Pancreas (tissue), 10 donors: ENCODE data around the gene GLI3. TPM values are rescaled to one million over a fixed set of nuclear protein-coding genes. Genes with fewer than 3 reads are reported as not detected.

Experiments
- ATAC-seq, 4 donors: fragments of 200-7000 bp; cut with Tn5 transposase; one replicate each; pipeline versions ENCODE4 v1.8.0 to v1.9.1; 2020; ENCODE audit warnings: mild to moderate bottlenecking in 4 of 4, moderate library complexity in 4 of 4
- DNase-seq, 6 donors: peaks; one replicate each; pipeline ENCODE4 v3.0.0-alpha.2; 2020
- FAIRE-seq: peaks from 2 replicates; lab custom pipeline; 2012; peaks lifted over from hg19 to GRCh38; lab: Jason Lieb, UNC
- H3K27ac ChIP-seq, 4 donors: fragments of 200-600 bp; sonication (generic); 1 replicate in 3 of 4; 2 replicates in 1 of 4; pipeline versions ENCODE4 v1.5.0 to v1.8.0; 2020
- H3K27me3 ChIP-seq, 4 donors: fragments of 200-600 bp; one replicate each; pipeline ENCODE4 v1.8.0; 2021
- H3K36me3 ChIP-seq, 3 donors: fragments of 200-600 bp; sonication (generic) in 1 of 3; one replicate each; pipeline versions ENCODE4 v1.5.0 to v1.8.0; 2020 to 2021
- H3K4me1 ChIP-seq, 3 donors: fragments of 200-600 bp; one replicate each; pipeline ENCODE4 v1.8.0; 2021
- H3K4me3 ChIP-seq, 4 donors: fragments of 200-600 bp; sonication (generic) in 2 of 4; one replicate each; pipeline versions ENCODE4 v1.5.0 to v1.8.0; 2020 to 2021
- H3K9me3 ChIP-seq, 4 donors: fragments of 200-600 bp; one replicate each; pipeline ENCODE4 v1.8.0; 2021
- WGBS, 2 donors: extraction: QIAGEN DNeasy Blood & Tissue Kit; methylation state at CpG; one replicate each; pipeline ENCODE4 v1.1.7; 2013; 5-methylcytosine and 5-hydroxymethylcytosine counted together
- intact Hi-C, 3 donors: fragments of 100-400 bp; cut with DNase I; formaldehyde crosslinking; loops; one replicate each; pipeline versions ENCODE4 v1.11.1 to v1.14.2; 2022
- polyA plus RNA-seq, 2 donors: library from polyadenylated mRNA; stranded (reverse); fragments of 200-250 nt; gene quantifications; one replicate each; pipeline ENCODE4 v1.2.3, GENCODE V29; 2013
- total RNA-seq, 6 donors: library from RNA; stranded (reverse); fragmentation: NEBNext Ultra II Directional in 4 of 6; extraction: Animal tissue kit (Norgen Biotek cat#: 25700) in 4 of 6; gene quantifications; one replicate each; pipeline versions ENCODE4 v1.2.1 to v1.2.4, GENCODE V29; 2021 to 2023
- TF ChIP-seq, protein P1 (sequence below), 4 donors: fragments of 200-600 bp; sonication (generic) in 3 of 4; IDR thresholded peaks; one replicate each; pipeline versions ENCODE4 v1.5.0 to v1.8.0; 2021; ENCODE audit warnings: antibody characterized with exemption in 4 of 4
- donor health status: healthy with polysubstance abuse.
- donor health status: DM: no; HTN: no; CAD: no; lungs with moderate emphysema.
- donor health status: DM: no; HTN: no; CAD: no.
- donor health status: control.
- donor health status: control.
- donor health status: Bipolar disorder and iron deficiency.
- donor health status: DM: yes; HTN: yes; CAD: no.
- donor health status: DM: no; HTN: no; CAD: no.
- donor health status: DM: no; HTN: no; CAD: no.
- donor health status: DM: yes; HTN: yes; CAD: no.

GLI3 gene
- total and polyA plus RNA-seq, 8 donors: 0.38 to 6.2 (median 1.4) TPM

GRCh38 chr7:42174391-42174912, 62.6 kb downstream of the GLI3 start:
- Histone ChIP-seq H3K4me1 (no peaks in the 10 kb centered on the region), H3K4me3 (no peak overlapping the region), H3K36me3 (no peaks in the 10 kb centered on the region), H3K27me3 (no peaks in the 10 kb centered on the region), H3K27ac (no peak overlapping the region), H3K9me3 (no peaks in the 10 kb centered on the region)
- TF ChIP-seq, protein P1, sequence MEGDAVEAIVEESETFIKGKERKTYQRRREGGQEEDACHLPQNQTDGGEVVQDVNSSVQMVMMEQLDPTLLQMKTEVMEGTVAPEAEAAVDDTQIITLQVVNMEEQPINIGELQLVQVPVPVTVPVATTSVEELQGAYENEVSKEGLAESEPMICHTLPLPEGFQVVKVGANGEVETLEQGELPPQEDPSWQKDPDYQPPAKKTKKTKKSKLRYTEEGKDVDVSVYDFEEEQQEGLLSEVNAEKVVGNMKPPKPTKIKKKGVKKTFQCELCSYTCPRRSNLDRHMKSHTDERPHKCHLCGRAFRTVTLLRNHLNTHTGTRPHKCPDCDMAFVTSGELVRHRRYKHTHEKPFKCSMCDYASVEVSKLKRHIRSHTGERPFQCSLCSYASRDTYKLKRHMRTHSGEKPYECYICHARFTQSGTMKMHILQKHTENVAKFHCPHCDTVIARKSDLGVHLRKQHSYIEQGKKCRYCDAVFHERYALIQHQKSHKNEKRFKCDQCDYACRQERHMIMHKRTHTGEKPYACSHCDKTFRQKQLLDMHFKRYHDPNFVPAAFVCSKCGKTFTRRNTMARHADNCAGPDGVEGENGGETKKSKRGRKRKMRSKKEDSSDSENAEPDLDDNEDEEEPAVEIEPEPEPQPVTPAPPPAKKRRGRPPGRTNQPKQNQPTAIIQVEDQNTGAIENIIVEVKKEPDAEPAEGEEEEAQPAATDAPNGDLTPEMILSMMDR (IDR thresholded peaks at IDR 0.05): no peak
- FAIRE-seq: no peak
- intact Hi-C loops: no loop called here
- ATAC-seq: peak in 2 of 4 donors; percentile 25 to 59
- WGBS, 2 donors: 43 to 44% methylated on average over 20 of the region's 20 CpGs
- DNase-seq: no peak

DNA sequence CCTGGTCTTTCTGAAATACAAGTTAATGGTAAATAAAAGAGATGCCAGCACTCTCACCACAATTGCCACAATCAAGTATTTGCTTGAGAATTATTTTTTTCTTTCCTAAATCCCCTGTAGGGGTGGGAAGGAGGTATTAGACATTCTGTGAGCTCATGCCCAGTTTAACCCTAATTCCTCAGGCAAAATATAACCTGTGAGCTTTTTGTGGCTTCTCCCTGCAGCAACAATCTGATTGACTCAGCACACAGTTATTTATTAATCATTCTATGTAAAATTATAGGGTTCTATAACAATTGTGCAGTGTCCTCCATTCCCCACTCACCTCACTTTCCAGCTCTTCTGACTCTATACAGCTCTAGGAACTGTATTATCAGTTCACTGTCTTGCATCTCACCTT, 66.3 kb downstream of the GLI3 start:
- no peaks in the 10 kb centered on the region for H3K4me1 ChIP-seq
- H3K27ac ChIP-seq: no peak overlapping the region
- TF ChIP-seq, protein P1 (IDR thresholded peaks at IDR 0.05): no peak
- DNase-seq (no peak), ATAC-seq (no peak), FAIRE-seq (no peak)
- H3K4me3 ChIP-seq: no peak overlapping the region
- H3K36me3 ChIP-seq: no peaks in the 10 kb centered on the region
- no peaks in the 10 kb centered on the region for H3K27me3 ChIP-seq
- no peaks in the 10 kb centered on the region for H3K9me3 ChIP-seq
- intact Hi-C loops: no loop called here

GRCh38 chr7:42168512-42168911, 68.5 kb downstream of the GLI3 start:
- TF ChIP-seq, protein P1 (IDR thresholded peaks at IDR 0.05): no peak

DNA sequence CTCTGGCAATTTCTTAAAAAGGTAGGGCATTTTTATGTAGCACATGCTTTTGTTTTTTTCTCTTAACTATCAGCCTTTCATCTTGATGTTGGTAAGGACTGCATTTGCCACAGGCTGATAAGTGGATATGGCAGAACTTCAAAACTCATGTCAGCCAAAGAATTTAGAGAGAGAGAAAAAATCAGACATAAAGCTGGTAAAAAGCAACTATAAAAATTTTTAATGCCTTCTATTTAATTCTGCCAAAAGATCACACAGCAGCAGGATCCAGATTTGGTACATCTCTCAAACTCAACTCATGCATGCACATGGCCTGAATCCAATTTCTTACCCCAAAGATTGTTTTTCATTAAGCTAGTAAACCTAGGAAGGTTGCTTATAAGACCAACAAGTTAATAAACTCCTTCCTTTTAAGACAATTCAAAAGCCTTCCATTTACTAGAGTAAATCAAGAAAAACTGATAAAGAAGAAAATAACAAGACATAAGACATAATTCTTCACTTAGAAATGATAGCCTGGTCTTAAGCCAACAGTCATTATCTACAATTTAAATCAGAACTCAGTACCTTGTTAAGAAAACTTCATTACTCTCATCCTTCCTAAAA, 69.3 kb downstream of the GLI3 start:
- FAIRE-seq (no peak), DNase-seq (no peak), ATAC-seq (no peak)
- no peak overlapping the region for H3K4me3 ChIP-seq
- no peaks in the 10 kb centered on the region for H3K36me3 ChIP-seq
- TF ChIP-seq, protein P1 (IDR thresholded peaks at IDR 0.05): no peak
- no peak overlapping the region for H3K27ac ChIP-seq
- intact Hi-C loops: no loop called here
- H3K4me1 ChIP-seq: no peaks in the 10 kb centered on the region
- no peaks in the 10 kb centered on the region for H3K9me3 ChIP-seq
- H3K27me3 ChIP-seq: no peaks in the 10 kb centered on the region

More at GRCh38 chr7:42168512-42168911, 68.5 kb downstream of the GLI3 start:
- H3K27me3 ChIP-seq: no peaks in the 10 kb centered on the region
- H3K4me1 ChIP-seq: no peaks in the 10 kb centered on the region
- ATAC-seq: no peak
- WGBS, 2 donors: 72 to 74% methylated on average over 8 of the region's 8 CpGs
- no peaks in the 10 kb centered on the region for H3K36me3 ChIP-seq
- no peak overlapping the region for H3K4me3 ChIP-seq
- no peak for DNase-seq
- intact Hi-C loops: no loop called here
- H3K9me3 ChIP-seq: no peaks in the 10 kb centered on the region
- no peak overlapping the region for H3K27ac ChIP-seq
- no peak for FAIRE-seq

DNA sequence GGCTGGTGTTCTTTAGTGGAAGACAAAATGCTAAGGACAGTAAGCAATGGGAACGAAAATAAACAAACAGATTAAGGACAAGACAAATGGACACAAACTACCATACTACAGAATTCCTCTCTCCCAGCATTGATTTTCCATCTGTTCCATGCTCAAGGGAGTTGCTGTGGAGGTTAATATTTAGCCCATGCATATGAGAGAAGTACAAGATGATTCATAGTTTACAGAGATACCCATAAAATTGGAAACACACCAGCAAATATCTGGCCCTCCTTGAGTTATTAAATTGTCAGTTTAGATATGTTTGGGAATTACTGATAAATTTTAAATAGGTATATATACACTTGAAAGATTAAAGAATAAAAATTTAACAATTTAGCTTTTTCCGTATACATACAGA, 69.8 kb downstream of the GLI3 start:
- DNase-seq (no peak), ATAC-seq (peak in 1 of 4 donors; percentile 35), FAIRE-seq (no peak)
- H3K36me3 ChIP-seq: no peaks in the 10 kb centered on the region
- H3K9me3 ChIP-seq: no peaks in the 10 kb centered on the region
- H3K27me3 ChIP-seq: no peaks in the 10 kb centered on the region
- WGBS, 2 donors: 27 to 29% methylated on average over 2 of the region's 2 CpGs
- H3K27ac ChIP-seq: no peak overlapping the region
- TF ChIP-seq, protein P1 (IDR thresholded peaks at IDR 0.05): no peak
- intact Hi-C loops: no loop called here
- H3K4me3 ChIP-seq: no peak overlapping the region
- no peaks in the 10 kb centered on the region for H3K4me1 ChIP-seq
